ENCODE data around the gene UTS2B. TPM values are rescaled to one million over a fixed set of nuclear protein-coding genes. Genes with fewer than 3 reads are reported as not detected.

Gene UTS2B
- polyA plus RNA-seq, 1 of the 3 experiments (the other 2 are of a cell fraction), result 0.03 TPM

- DNase-seq, result no peak
- H3F3A ChIP-seq (replicated peaks; ENCODE audit: insufficient read depth), result no peaks in the 10 kb centered on the region
- H2AFZ ChIP-seq (ENCODE audit: low read depth), result no peak overlapping the region
- H3K9ac ChIP-seq, result no peak overlapping the region
- no peaks in the 10 kb centered on the region for H3K9me3 ChIP-seq
- 35% methylated on average over 1 of the region's 1 CpG for WGBS (ENCODE audit: low lambda C conversion rate)
- no peak overlapping the region for H3K27ac ChIP-seq (ENCODE audit: low read depth in 2 of 2, low read length in 1 of 2)
- H3K27me3 ChIP-seq (ENCODE audit: insufficient read depth), result 0 out of 2 replicates have a peak, but pooled peaks cover 8% of the 10 kb centered on the region
- H3K36me3 ChIP-seq (replicated peaks in 1 of 2; ENCODE audit: control insufficient read depth in 1 of 2, insufficient read depth in 2 of 2, low read length in 1 of 2), result no peaks in the 10 kb centered on the region
- TF ChIP-seq, protein P1, sequence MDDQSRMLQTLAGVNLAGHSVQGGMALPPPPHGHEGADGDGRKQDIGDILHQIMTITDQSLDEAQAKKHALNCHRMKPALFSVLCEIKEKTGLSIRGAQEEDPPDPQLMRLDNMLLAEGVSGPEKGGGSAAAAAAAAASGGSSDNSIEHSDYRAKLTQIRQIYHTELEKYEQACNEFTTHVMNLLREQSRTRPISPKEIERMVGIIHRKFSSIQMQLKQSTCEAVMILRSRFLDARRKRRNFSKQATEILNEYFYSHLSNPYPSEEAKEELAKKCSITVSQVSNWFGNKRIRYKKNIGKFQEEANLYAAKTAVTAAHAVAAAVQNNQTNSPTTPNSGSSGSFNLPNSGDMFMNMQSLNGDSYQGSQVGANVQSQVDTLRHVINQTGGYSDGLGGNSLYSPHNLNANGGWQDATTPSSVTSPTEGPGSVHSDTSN (IDR thresholded peaks at IDR 0.05), result no peak
- TF ChIP-seq ELF1 (IDR thresholded peaks at IDR 0.05) (no peak), MEF2A (IDR thresholded peaks at IDR 0.05; ENCODE audit: borderline replicate concordance, low read depth) (no peak), JUND (IDR thresholded peaks at IDR 0.05) (no peak), RFX5 (IDR thresholded peaks at IDR 0.05; ENCODE audit: low read length) (no peak), GATA2 (CRISPR knock-in tag; IDR thresholded peaks at IDR 0.05) (no peak)
- H3K4me3 ChIP-seq (ENCODE audit: low read depth in 2 of 2, low read length in 1 of 2), result no peak overlapping the region
- POLR2A ChIA-PET, result no interaction called here
- no peaks in the 10 kb centered on the region for H3K4me1 ChIP-seq (ENCODE audit: control insufficient read depth in 1 of 2, insufficient read depth in 2 of 2, low read depth in 1 of 2, low read length in 1 of 2)
- no peaks in the 10 kb centered on the region for H3K79me2 ChIP-seq (ENCODE audit: insufficient read depth)
- H3K4me2 ChIP-seq, result no peak overlapping the region
- no peaks in the 10 kb centered on the region for H3K9me2 ChIP-seq
- CTCF ChIA-PET, result interaction anchor here (0.7 to 1.0 kb wide), 2 partner anchors 25 to 349 kb away, joined by 3 read pairs; no protein-coding TSS in a partner anchor
- H4K20me1 ChIP-seq (ENCODE audit: insufficient read depth), result no peaks in the 10 kb centered on the region
These were observed 29.9 kb downstream of the UTS2B start for GRCh38 chr3:191300422-191300821.

DNA sequence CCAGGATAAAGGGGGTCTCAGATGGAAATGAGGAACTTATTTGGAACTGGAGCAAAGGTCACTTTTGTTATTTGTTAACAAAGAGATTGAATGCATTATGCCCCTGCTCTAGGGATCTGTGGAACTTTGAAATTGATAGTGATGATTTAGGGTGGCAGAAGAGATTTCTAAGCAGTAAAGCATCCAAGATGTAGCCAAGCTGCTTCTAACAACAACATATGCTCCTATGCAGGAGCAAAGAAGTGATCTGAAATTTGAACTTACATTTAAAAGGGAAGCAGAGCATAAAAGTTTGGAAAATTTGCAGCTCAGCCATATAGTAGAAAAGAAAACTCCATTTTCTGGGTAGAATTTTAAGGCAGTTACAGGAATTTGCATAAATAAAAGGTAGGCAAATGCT lies 31.5 kb downstream of the UTS2B start:
- Histone ChIP-seq H3K4me3 (ENCODE audit: low read depth in 2 of 2, low read length in 1 of 2) (no peak overlapping the region), H3K9me3 (no peaks in the 10 kb centered on the region), H3K4me2 (no peak overlapping the region), H4K20me1 (ENCODE audit: insufficient read depth) (no peaks in the 10 kb centered on the region), H3K9me2 (no peaks in the 10 kb centered on the region), H3K79me2 (ENCODE audit: insufficient read depth) (no peaks in the 10 kb centered on the region), H3F3A (replicated peaks; ENCODE audit: insufficient read depth) (no peaks in the 10 kb centered on the region), H3K9ac (no peak overlapping the region), H2AFZ (ENCODE audit: low read depth) (no peak overlapping the region), H3K27me3 (ENCODE audit: insufficient read depth) (0 out of 2 replicates have a peak, but pooled peaks cover 8% of the 10 kb centered on the region), H3K36me3 (replicated peaks in 1 of 2; ENCODE audit: control insufficient read depth in 1 of 2, insufficient read depth in 2 of 2, low read length in 1 of 2) (no peaks in the 10 kb centered on the region), H3K4me1 (ENCODE audit: control insufficient read depth in 1 of 2, insufficient read depth in 2 of 2, low read depth in 1 of 2, low read length in 1 of 2) (no peaks in the 10 kb centered on the region), H3K27ac (ENCODE audit: low read depth in 2 of 2, low read length in 1 of 2) (no peak overlapping the region)
- ChIA-PET POLR2A (no interaction called here), CTCF (no interaction called here)
- no peak for TF ChIP-seq RFX5 (IDR thresholded peaks at IDR 0.05; ENCODE audit: low read length)
- TF ChIP-seq, protein P2, sequence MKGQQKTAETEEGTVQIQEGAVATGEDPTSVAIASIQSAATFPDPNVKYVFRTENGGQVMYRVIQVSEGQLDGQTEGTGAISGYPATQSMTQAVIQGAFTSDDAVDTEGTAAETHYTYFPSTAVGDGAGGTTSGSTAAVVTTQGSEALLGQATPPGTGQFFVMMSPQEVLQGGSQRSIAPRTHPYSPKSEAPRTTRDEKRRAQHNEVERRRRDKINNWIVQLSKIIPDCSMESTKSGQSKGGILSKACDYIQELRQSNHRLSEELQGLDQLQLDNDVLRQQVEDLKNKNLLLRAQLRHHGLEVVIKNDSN (IDR thresholded peaks at IDR 0.05; ENCODE audit: borderline replicate concordance, low read depth), result no peak
- TF ChIP-seq RCOR1 (IDR thresholded peaks at IDR 0.05; ENCODE audit: low read length), result no peak
- no peak for TF ChIP-seq SIN3A (IDR thresholded peaks at IDR 0.05; ENCODE audit: borderline replicate concordance, low read depth, low read length)
- no peak for TF ChIP-seq TAF1 (IDR thresholded peaks at IDR 0.05; ENCODE audit: borderline replicate concordance, low read depth, low read length)
- TF ChIP-seq ELF1 (IDR thresholded peaks at IDR 0.05), result no peak
- TF ChIP-seq POLR2AphosphoS5 (IDR thresholded peaks at IDR 0.05; ENCODE audit: low read depth, low read length), result no peak
- no peak for TF ChIP-seq GATA2 (CRISPR knock-in tag; IDR thresholded peaks at IDR 0.05)
- TF ChIP-seq JUND (IDR thresholded peaks at IDR 0.05), result no peak
- TF ChIP-seq SMC3 (IDR thresholded peaks at IDR 0.05; ENCODE audit: low read depth, low read length), result no peak
- TF ChIP-seq FOXJ3 (CRISPR knock-in tag; IDR thresholded peaks at IDR 0.05), result no peak
- TF ChIP-seq FOSL2 (IDR thresholded peaks at IDR 0.05; ENCODE audit: borderline replicate concordance, low read depth), result no peak
- TF ChIP-seq EP300 (IDR thresholded peaks at IDR 0.05; ENCODE audit: borderline replicate concordance in 1 of 2, low read depth in 1 of 2, low read length in 1 of 2), result no peak
- TF ChIP-seq, protein P1 (IDR thresholded peaks at IDR 0.05), result no peak
- no peak for TF ChIP-seq NRF1 (IDR thresholded peaks at IDR 0.05; ENCODE audit: low read depth, low read length)
- TF ChIP-seq, protein P3, sequence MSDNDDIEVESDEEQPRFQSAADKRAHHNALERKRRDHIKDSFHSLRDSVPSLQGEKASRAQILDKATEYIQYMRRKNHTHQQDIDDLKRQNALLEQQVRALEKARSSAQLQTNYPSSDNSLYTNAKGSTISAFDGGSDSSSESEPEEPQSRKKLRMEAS (IDR thresholded peaks at IDR 0.05; ENCODE audit: low read depth), result no peak
- TF ChIP-seq CHD2 (IDR thresholded peaks at IDR 0.05; ENCODE audit: low read length, partially characterized antibody), result no peak
- no peak for TF ChIP-seq YY1 (IDR thresholded peaks at IDR 0.05; ENCODE audit: low read depth)
- TF ChIP-seq, protein P4, sequence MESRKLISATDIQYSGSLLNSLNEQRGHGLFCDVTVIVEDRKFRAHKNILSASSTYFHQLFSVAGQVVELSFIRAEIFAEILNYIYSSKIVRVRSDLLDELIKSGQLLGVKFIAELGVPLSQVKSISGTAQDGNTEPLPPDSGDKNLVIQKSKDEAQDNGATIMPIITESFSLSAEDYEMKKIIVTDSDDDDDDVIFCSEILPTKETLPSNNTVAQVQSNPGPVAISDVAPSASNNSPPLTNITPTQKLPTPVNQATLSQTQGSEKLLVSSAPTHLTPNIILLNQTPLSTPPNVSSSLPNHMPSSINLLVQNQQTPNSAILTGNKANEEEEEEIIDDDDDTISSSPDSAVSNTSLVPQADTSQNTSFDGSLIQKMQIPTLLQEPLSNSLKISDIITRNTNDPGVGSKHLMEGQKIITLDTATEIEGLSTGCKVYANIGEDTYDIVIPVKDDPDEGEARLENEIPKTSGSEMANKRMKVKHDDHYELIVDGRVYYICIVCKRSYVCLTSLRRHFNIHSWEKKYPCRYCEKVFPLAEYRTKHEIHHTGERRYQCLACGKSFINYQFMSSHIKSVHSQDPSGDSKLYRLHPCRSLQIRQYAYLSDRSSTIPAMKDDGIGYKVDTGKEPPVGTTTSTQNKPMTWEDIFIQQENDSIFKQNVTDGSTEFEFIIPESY (IDR thresholded peaks at IDR 0.05; ENCODE audit: borderline replicate concordance, low read depth), result no peak
- no peak for DNase-seq
